NT2/D1 (cell line): ENCODE data around the gene CD5L.

Source experiments
- SUZ12 ChIP-seq: IDR thresholded peaks from 2 replicates; pipeline ENCODE4 v1.6.1; 2011; ENCODE audit not compliant: insufficient read length, insufficient read depth; ENCODE audit errors: extremely low read depth
- YY1 ChIP-seq: IDR thresholded peaks from 2 replicates; pipeline ENCODE4 v1.6.1; 2011; ENCODE audit not compliant: insufficient read length, insufficient read depth

GRCh38 chr1:157880621-157881020 is 39.0 kb upstream of the CD5L start:
- no peak for TF ChIP-seq SUZ12
- TF ChIP-seq YY1, result no peak
